DOHH2 (cell line): ENCODE measurements around the gene LRRC63.

Experiments used
- CTCF ChIP-seq: fragments of 200-600 bp; sonication (generic); IDR thresholded peaks from one replicate; pipeline ENCODE4 v1.5.1; 2014; ENCODE audit warnings: antibody characterized with exemption, mild to moderate bottlenecking, low read depth, low read length; ENCODE audit not compliant: poor library complexity, severe bottlenecking
- EZH2phosphoT487 ChIP-seq: fragments of 200-600 bp; sonication (generic); IDR thresholded peaks from 2 replicates; pipeline ENCODE4 v1.6.1; 2017; ENCODE audit warnings: borderline replicate concordance, mild to moderate bottlenecking, antibody characterized with exemption, low read length, moderate library complexity, mixed read lengths

- TF ChIP-seq CTCF, result no peak
- TF ChIP-seq EZH2phosphoT487, result no peak
Measured at GRCh38 chr13:46290434-46290833, 78.7 kb downstream of the LRRC63 start.
